ENCODE results near the gene DNTTIP2. TPM values are rescaled to one million over a fixed set of nuclear protein-coding genes. Genes with fewer than 3 reads are reported as not detected.

The DNTTIP2 gene
- total and polyA plus RNA-seq, 8 donors, result 8.7 to 107 (median 45.6) TPM

DNA sequence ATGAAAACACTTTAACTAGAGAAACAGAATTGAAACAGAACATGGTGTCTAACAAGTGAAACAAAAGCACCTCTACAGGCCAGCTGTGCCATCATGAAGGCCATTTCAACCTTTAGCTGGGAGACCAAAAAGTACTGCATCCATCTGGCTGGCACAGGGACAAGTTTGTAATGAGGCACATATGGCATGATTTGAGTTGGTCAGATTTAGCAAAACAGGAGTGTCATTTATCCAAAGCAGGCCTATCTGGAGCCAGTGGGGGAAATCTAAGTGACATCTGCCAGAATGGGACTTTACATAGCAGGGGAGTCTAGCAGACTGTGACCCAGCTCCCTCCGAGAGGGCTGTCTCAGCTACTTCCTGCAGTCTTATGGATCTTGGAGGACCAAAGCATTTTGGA, 51.9 kb downstream of the DNTTIP2 start:
- intact Hi-C loops (cut with DNase I; ENCODE audit: low total_unique reads), result no loop called here
- no peak for DNase-seq
- TF ChIP-seq EP300 (IDR thresholded peaks at IDR 0.05), result no peak
- TF ChIP-seq POLR2A (IDR thresholded peaks at IDR 0.05), result no peak
- no peak for TF ChIP-seq POLR2AphosphoS5 (IDR thresholded peaks at IDR 0.05)
- TF ChIP-seq, protein P1, sequence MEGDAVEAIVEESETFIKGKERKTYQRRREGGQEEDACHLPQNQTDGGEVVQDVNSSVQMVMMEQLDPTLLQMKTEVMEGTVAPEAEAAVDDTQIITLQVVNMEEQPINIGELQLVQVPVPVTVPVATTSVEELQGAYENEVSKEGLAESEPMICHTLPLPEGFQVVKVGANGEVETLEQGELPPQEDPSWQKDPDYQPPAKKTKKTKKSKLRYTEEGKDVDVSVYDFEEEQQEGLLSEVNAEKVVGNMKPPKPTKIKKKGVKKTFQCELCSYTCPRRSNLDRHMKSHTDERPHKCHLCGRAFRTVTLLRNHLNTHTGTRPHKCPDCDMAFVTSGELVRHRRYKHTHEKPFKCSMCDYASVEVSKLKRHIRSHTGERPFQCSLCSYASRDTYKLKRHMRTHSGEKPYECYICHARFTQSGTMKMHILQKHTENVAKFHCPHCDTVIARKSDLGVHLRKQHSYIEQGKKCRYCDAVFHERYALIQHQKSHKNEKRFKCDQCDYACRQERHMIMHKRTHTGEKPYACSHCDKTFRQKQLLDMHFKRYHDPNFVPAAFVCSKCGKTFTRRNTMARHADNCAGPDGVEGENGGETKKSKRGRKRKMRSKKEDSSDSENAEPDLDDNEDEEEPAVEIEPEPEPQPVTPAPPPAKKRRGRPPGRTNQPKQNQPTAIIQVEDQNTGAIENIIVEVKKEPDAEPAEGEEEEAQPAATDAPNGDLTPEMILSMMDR (IDR thresholded peaks at IDR 0.05), result no peak
- 88 to 95% (median 90%) methylated on average over 1 of the region's 1 CpG for WGBS, 5 donors
- no peaks in the 10 kb centered on the region for H3K27me3 ChIP-seq
- no peaks in the 10 kb centered on the region for H3K36me3 ChIP-seq
- H3K27ac ChIP-seq, result no peak overlapping the region
- no peak overlapping the region for H3K4me3 ChIP-seq
- H3K9me3 ChIP-seq, result peaks cover 0 to 6% (median under 1%) of the 10 kb centered on the region in 4 donors
- no peaks in the 10 kb centered on the region for H3K4me1 ChIP-seq

DNA sequence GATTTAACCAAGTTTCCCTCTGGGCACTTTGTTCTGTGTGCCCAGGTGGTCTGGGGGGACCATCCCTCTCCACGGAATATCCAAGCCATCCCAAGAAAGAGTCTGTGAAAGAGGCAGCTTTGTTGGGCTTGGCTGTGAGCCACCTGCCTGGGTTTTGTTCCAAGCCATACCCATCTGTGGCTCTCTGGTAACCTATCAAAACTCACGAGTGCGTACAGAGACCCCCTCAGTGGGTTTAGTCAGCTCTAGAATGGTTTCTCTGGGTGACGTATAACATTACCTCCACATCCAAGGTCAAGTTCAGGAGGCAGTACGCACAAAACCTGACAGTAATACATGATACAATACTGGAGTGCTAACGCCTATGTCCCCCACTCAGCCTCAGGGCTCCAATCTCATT, 54.2 kb downstream of the DNTTIP2 start:
- no peaks in the 10 kb centered on the region for H3K9me3 ChIP-seq
- H3K36me3 ChIP-seq, result no peaks in the 10 kb centered on the region
- no peak for TF ChIP-seq POLR2A (IDR thresholded peaks at IDR 0.05)
- no peak for TF ChIP-seq EP300 (IDR thresholded peaks at IDR 0.05)
- TF ChIP-seq, protein P1 (IDR thresholded peaks at IDR 0.05), result no peak
- TF ChIP-seq POLR2AphosphoS5 (IDR thresholded peaks at IDR 0.05), result no peak
- intact Hi-C loops (cut with DNase I; ENCODE audit: low total_unique reads), result no loop called here
- no peaks in the 10 kb centered on the region for H3K4me1 ChIP-seq
- no peak overlapping the region for H3K27ac ChIP-seq
- no peak overlapping the region for H3K4me3 ChIP-seq
- WGBS, 5 donors, result 40 to 89% (median 87%) methylated on average over 1 to 6 of the region's 6 CpGs; no CpG with 5 or more reads in 1 of the 5 donors
- no peak for DNase-seq
- H3K27me3 ChIP-seq, result no peaks in the 10 kb centered on the region

DNA sequence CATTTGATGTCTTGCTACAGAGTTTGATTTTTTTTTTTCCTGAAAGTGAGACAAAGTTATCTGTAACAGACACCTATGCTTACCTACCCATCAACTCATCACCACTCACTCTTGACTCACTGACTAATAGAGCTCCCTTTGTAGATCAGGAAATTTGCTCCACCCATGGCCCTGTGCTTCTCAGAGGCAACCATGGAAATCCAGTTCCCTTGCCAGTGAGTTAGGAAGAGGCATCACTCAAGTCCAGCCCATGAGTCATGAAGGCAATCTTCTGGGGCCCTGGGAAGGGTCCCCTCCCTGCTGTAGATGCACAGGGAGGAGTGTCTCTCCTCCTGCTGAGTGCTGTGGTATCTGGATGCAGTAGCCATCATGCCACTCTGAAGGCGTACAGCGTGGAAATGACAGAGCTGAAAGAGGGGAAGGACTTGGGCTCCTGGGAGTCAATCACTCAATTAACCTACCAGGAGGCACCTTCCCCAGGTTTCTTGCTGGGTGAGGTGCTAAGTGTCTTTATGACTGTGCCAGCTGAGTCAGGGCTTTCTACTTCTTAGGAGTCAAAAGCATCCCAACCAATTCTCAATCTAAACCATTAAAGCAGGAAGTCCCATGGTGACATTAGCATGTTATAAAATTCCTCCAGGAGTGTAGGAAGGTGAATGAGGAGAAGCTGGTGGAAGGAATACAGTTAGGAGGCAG, 56.1 kb downstream of the DNTTIP2 start:
- no peak for DNase-seq
- WGBS, 5 donors, result 100% methylated on average over 2 of the region's 2 CpGs; no CpG with 5 or more reads in 3 of the 5 donors
- no peaks in the 10 kb centered on the region for H3K27me3 ChIP-seq
- no peaks in the 10 kb centered on the region for H3K36me3 ChIP-seq
- H3K4me1 ChIP-seq, result no peaks in the 10 kb centered on the region
- H3K27ac ChIP-seq, result no peak overlapping the region
- no peaks in the 10 kb centered on the region for H3K9me3 ChIP-seq
- no peak for TF ChIP-seq POLR2AphosphoS5 (IDR thresholded peaks at IDR 0.05)
- TF ChIP-seq POLR2A (IDR thresholded peaks at IDR 0.05), result no peak
- no peak for TF ChIP-seq EP300 (IDR thresholded peaks at IDR 0.05)
- no peak overlapping the region for H3K4me3 ChIP-seq
- intact Hi-C loops (cut with DNase I; ENCODE audit: low total_unique reads), result no loop called here

DNA sequence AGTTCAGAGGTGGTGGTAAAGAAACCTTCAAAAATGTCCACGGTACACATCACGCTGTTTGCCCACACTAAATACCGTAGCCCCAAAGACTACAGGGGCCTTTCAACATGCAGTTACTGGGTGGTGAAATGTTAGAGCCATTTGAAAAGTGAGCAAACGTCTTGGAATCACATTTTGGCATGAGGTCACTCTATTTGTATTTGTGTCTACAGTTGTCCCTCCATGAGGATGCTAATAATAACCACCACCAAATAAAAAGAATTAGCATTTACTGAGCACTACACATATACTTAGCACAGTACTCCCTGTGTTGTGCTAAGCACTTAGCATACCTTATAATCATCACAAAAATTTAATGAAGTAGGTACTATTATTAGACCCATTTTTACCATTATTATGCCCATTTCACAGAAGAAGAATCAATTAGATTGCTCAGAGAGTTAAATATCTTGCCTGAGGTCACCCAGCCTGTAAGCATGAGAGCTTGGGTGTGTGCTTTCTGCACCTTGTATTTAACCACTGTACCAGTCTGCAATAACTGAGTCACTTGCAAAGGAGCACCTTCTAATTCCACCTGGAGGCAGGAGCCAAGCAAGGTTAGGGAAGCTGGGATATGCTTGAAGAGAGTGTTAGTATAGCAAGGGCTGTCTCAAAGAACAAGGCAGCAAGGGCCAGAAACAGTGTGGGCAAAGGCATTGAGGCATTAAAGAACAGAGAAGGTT, 57.4 kb downstream of the DNTTIP2 start:
- intact Hi-C loops (cut with DNase I; ENCODE audit: low total_unique reads), result no loop called here

More for the DNA sequence above, 57.4 kb downstream of the DNTTIP2 start:
- DNase-seq, result no peak
- TF ChIP-seq POLR2AphosphoS5 (IDR thresholded peaks at IDR 0.05) (no peak), POLR2A (IDR thresholded peaks at IDR 0.05) (no peak), EP300 (IDR thresholded peaks at IDR 0.05) (no peak)
- TF ChIP-seq, protein P1 (IDR thresholded peaks at IDR 0.05), result no peak
- H3K27ac ChIP-seq, result no peak overlapping the region
- no peaks in the 10 kb centered on the region for H3K27me3 ChIP-seq
- WGBS, 5 donors, result 79 to 92% (median 87%) methylated on average over 4 of the region's 4 CpGs
- H3K4me3 ChIP-seq, result no peak overlapping the region
- no peaks in the 10 kb centered on the region for H3K9me3 ChIP-seq
- H3K4me1 ChIP-seq, result peaks cover 0 to 10% (median 3%) of the 10 kb centered on the region in 4 donors
- no peaks in the 10 kb centered on the region for H3K36me3 ChIP-seq

Data from stomach (tissue), 9 donors.